ENCODE data around the gene TNIK.

- TF ChIP-seq, protein P1, sequence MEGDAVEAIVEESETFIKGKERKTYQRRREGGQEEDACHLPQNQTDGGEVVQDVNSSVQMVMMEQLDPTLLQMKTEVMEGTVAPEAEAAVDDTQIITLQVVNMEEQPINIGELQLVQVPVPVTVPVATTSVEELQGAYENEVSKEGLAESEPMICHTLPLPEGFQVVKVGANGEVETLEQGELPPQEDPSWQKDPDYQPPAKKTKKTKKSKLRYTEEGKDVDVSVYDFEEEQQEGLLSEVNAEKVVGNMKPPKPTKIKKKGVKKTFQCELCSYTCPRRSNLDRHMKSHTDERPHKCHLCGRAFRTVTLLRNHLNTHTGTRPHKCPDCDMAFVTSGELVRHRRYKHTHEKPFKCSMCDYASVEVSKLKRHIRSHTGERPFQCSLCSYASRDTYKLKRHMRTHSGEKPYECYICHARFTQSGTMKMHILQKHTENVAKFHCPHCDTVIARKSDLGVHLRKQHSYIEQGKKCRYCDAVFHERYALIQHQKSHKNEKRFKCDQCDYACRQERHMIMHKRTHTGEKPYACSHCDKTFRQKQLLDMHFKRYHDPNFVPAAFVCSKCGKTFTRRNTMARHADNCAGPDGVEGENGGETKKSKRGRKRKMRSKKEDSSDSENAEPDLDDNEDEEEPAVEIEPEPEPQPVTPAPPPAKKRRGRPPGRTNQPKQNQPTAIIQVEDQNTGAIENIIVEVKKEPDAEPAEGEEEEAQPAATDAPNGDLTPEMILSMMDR (IDR thresholded peaks at IDR 0.05 in 8 of 11, conservative IDR thresholded peaks at IDR 0.05 in 3 of 11): no peak
- no peak for TF ChIP-seq POLR2A (IDR thresholded peaks at IDR 0.05)
- TF ChIP-seq POLR2AphosphoS5 (IDR thresholded peaks at IDR 0.05): no peak
Measured at GRCh38 chr3:171206283-171206682, 253.9 kb downstream of the TNIK start.
